GM19372 (cell line): ENCODE results near the gene FAM120B.
"Not testable (repeated sequence)": the region's sequence is repeated elsewhere in the genome, so short reads cannot be mapped to it uniquely, and the experiment has no call there.

Experiments used
- ATAC-seq: cut with Tn5 transposase; IDR thresholded peaks from one replicate; pipeline ENCODE4 v1.9.1; 2021; ENCODE audit warnings: mild to moderate bottlenecking, low read depth, moderate library complexity; ENCODE audit not compliant: unreplicated experiment

Gene FAM120B

DNA sequence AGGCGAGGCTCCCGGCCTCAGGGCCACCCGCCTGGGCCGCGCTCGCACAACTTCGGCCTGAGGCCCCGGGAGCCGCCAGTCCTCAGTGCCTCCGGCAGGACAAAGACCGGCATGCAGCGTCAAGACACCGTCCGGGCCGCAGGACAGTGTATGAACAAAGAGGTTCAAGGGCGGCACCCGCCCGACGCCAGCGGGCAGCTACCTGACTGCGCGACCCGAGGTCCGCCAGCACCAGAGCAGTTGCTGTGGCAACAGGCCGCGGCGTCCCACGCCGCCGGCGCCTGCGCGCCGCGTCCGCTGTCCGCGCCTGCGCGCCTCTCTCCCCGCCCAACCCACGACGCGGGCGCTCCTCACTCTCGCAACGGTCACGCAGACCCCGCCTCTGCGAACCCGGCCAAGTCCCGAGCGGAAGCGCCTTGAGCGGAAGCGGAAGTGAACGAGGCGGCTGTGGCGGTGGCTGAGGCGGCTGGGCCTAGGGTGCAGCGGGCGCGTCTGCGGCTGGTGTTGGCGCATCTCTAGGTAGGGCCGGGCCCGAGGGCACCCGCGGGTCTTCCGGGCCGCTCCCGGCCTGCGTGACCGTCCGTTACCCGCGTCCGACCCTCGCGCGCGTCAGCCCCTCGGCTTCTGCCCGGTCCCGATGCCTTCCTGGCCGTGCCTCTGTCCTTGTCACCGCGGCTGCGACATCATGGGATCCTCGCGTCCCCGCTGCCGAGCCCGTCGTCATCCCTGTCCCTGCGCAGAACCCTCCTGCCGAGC, at the start of gene FAM120B:
Gene FAM120B (plus strand): TSS at position 435 of the 756 bp plus-strand sequence. CDS start 10,633 bp downstream, outside the sequence.
- ATAC-seq, result peak; percentile 97

DNA sequence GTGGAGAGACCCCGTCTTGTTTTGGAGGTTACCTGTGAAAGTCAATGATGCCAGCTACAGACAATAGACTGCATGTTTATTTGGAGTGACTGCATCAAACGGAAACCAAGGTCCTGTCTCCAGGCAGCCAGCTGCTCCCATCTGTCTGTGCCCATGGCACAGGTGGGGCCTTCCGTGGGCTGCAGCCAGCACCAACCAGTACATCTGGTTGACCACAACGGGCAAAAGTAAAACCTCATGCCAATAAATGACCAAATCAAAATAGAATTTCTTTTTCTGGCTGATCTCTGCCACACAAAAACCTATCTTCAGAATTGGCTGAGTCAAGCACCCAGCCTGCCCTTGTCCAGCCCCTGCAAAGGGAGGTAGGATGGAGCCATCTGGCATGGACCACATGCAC, 49.2 kb upstream of the FAM120B start:
- ATAC-seq, result no peak

GRCh38 chr6:170258407-170258806, 48.2 kb upstream of the FAM120B start:
- ATAC-seq, result no peak

DNA sequence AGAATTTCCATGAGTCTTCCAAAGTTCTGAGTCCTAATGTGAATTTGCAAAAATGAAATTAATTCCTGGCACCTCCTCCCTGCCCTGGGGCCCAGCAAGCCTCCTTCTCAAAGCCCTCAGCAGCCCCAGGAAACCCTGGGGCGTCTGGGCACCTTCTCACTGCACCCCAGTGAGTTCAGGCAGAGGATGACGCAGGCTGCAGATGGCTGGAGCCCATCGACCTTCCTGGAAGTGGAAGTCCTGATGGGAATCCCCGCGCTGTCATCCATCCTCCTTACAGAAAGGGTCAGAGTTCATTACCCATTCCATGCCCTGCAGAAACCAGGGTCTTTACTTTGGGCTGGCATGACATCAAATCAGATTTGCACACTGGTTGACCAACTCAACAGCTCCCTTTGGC, 47.3 kb upstream of the FAM120B start:
- no peak for ATAC-seq

DNA sequence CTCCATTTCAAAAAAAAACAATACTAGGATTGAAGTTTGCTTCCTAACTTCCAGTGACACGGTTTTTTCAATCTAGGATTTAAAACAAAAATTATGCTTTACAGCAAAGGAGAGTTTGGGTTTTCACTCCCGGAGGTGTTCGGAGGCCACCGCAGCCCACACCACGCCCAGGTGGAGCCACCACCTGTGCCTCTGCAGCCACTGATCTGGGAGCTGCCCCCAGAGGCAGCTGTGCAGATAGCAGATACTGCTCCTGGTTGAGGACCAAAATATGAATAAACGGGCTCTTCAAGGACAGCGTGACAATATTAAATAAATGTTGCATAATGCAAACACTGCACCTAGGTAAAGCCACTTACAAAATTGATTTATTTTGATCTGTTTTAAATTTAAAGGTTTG, 45.9 kb upstream of the FAM120B start:
- ATAC-seq, result no peak

- ATAC-seq, result no peak
These were observed 44.7 kb upstream of the FAM120B start for GRCh38 chr6:170261643-170262488.

DNA sequence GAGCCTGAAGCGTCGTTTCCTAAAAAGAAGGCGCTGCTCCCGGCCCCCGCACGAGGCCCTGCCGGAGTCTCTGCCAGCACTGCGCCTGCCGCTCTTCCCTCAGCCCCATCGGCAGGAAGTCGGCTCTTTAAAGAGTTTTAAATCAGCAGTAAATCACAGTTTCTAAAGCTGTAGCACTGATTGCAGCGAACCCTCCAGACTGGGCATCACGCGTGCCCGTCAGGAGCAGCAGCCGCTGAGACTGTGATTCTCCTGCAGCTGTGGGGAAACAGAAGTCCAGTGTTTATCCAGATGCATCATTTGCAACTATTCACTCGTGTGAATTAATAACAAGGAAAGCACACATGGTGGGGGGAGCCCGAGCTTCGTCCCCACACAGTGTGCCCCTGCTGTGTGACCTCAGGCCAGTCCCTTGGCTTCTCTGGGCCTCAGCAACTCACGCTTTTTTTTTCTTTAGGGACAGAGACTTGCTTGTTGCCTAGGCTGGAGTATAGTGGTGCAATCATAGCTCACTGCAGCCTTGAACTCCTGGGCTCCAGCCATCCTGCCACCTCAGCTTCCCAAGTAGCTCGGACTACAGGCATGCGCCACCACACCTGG, 44.0 kb upstream of the FAM120B start:
- no peak for ATAC-seq

DNA sequence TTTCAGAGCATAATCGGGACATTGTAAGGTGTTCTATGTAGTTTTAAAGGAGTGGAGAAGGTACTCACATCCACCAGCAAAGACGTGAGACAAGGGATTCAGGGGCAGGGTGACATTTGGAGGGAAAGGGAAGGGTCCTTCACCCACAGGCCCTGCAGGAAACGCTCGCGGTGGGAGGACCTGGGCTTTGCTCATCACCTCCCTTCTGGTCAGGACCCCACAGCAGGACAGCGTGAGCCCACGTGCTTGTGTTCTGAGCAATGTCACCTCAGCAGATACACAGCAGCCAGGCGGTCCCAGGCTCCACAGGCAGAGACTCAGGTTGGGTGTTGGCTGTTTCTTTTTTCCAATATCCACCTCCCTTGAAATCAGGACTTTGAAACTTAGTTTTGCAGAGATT, 43.1 kb upstream of the FAM120B start:
- no peak for ATAC-seq

GRCh38 chr6:170264086-170264485, 42.5 kb upstream of the FAM120B start:
- no peak for ATAC-seq

GRCh38 chr6:170264644-170265043, 41.9 kb upstream of the FAM120B start:
- ATAC-seq, result not testable (repeated sequence)

DNA sequence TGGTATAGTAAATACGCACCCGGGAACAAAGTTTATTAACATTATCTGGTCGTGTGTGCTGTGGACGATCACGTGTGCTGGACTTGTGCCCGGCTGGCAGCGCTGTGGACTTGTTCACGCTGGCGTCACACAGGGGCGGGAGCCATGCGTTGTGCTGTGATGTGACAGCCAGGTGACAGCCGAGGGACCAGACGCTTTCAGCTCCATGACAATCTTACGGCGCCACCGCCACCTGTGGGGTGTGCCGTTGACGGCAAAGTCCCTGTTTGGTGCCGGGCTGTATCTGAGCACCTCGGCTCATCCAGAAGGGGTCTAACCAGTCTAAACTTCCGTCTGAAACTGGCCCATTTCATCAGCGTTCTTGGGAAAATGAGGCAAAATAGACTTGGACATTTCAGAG, 40.9 kb upstream of the FAM120B start:
- ATAC-seq, result no peak

GRCh38 chr6:170266061-170266825, 40.3 kb upstream of the FAM120B start:
- no peak for ATAC-seq

- no peak for ATAC-seq
These were observed 38.9 kb upstream of the FAM120B start for GRCh38 chr6:170267688-170268087.

DNA sequence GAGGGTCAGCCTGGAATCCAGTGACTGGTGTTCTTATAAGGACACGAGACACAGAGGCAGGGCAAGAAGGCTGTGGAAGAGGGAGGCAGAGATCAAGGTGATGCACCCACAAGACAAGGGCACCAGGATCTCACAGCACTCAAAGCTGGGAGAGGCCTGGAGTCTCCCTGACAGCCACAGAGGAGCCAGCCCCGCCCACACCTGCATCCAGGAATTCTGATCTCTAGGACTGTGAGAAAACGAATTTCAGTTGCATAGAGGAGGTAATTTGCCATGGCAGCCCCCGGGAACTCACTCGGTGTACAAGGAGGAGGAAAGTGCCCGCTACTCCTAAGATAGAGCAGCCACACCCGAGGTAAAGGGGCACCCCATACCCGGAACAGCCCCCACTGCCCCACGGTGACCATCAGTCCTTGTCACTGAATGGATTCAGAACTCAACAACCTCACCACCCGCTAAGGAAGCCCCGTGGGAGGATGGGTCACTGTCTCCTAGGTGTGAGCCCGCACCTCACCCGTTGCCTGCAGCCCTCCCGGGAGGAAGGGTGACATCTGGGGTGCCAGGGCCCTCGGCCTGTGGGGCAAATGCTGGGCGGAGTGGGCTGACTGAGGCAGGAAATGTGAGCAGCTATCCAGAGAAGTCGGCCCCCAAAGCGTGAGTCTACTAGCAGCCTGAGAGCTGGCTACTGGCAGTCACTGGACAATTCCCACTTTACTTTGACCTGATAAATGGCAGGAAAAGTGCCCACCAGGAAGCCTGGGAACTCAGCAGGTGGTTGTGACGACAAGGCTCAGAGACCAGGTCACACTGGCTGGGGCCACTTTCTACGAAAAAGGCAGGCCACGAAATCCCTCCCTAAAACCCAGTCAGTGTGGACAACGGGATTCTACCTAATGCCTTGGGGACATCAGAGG, 38.1 kb upstream of the FAM120B start:
- ATAC-seq, result no peak

DNA sequence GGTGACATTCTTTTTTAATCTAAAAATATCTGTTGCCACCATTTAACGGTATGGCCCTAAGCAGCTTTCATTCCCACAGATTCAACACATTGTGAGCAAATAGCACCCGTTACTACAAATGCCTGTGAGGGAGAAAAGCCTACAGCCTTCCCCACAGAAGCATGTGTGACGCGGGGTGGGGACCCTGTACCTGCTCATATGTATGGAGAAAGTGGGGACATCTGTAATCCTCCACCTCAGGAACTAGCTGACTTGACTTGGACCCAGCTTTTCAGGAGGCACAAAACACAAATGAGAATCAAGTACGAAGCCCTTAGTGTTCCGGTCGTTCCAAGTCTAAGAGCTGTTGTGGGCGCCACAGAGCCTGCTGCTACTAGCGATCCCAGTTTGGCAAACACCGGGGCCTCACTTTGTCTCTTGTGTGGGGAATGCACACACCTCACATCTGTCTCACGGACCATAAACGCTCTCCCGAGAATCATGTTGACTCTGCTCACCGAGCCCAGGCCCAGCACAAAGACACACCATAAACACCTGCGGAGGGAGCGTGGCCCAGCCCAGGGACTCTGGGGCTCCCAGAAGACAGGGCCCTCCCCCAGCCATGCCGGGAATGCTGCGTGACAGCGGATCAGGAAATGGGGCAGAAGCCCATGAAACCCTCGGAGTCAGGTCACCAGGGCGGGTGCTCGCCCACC, 37.3 kb upstream of the FAM120B start:
- no peak for ATAC-seq

- ATAC-seq, result no peak
These were observed 36.6 kb upstream of the FAM120B start for GRCh38 chr6:170269846-170270541.

DNA sequence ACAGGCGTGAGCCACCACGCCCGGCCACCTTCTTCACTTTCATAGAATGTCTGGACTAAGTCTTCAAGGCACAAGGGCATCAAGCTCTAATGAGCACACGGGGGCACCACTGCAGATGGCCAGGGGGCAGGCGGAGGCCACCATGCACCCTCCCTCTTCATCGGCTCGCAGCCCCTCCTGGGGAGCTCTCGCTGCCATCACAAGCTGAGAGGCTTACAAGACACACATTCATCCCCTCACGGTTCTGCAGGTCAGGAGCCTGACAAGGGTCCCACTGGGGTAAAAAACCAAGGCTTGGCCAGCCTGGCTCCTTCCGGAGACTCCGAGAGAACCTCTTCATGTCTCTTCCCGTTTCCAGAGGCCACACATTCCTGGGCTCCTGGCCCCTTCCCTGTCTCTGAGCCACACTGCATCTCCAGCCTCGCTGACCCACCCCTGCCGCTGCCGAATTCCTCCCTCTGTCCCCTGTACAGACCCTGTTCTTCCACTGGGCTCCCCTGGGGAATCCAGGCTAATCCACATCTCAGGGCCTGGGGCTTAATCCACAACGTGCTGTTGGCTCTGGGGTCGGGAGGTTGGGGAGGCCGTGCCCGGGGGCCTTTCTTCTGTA, 35.5 kb upstream of the FAM120B start:
- ATAC-seq, result no peak

DNA sequence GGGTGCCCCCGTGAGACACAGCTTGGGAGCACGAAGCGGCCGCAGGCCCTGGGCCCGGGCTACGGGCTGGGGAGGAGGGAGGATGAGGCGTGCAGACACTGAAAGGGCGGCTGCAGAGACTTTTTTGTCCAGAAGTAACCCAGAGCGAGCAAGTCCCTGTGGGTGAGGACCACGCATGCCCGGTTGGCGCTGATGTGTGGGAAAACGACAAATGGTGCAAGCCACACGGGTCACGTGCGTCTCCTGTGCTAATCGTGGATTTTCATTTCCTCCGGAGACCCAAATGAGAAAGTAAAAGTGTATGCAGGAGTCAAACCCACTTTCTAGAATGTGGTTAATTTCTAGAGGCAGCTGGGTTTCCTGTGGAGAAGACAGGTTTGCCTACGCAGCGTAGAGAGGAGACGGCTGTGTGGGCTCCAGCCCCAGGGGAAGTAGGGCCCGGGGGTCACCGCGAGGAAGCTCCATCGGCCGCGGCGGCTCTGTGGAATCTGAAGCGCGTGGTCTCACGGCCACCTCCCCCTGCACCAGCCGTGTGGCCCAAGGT, 34.7 kb upstream of the FAM120B start:
- ATAC-seq, result peak; percentile 94
